HG02678 (cell line): Measurements from ENCODE around the gene PAK5.
"Not testable (repeated sequence)": the region's sequence is repeated elsewhere in the genome, so short reads cannot be mapped to it uniquely, and the experiment has no call there.

Experiments
- ATAC-seq: cut with Tn5 transposase; IDR thresholded peaks from one replicate; pipeline ENCODE4 v1.9.1; 2021; ENCODE audit warnings: mild to moderate bottlenecking, moderate library complexity; ENCODE audit not compliant: unreplicated experiment

The PAK5 gene

DNA sequence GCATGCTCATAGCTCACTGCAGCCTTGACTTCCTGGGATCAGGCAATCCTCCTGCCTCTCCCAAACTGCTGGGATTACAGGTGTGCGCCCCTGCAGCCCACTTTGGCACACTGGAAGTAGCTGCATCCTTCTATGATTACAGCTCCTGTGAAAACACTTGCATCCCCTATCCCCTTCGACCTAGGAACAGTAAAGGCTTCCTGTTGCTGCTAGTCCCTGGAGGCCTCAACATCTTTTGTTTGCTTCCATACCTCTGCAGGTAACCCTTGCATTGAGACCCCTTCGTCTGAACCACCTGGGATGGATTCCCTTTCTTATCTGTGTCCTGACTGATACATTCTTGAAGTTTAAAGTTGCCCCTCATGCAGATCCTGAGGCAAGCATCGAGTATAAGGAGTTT, 152.4 kb downstream of the PAK5 start:
- no peak for ATAC-seq

DNA sequence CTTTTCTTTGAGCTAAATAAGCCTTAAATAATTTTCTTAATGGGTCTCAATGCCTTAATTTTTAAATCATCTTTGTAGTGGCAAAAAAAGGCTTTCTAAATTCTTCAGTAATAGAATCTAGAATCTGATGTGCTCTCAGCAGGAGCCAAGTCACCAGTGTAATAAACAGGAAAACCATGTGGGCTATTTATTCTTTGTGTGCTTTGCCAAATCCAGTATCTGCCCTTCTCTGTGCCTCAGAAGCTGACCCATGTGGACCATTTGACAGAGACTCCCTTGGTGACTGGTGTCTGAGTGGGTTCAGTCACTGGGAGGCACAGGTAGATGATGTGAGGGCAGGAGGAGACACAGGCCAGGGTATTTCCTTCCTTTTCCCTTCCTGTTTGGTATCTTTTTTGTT, 152.9 kb downstream of the PAK5 start:
- ATAC-seq: no peak

DNA sequence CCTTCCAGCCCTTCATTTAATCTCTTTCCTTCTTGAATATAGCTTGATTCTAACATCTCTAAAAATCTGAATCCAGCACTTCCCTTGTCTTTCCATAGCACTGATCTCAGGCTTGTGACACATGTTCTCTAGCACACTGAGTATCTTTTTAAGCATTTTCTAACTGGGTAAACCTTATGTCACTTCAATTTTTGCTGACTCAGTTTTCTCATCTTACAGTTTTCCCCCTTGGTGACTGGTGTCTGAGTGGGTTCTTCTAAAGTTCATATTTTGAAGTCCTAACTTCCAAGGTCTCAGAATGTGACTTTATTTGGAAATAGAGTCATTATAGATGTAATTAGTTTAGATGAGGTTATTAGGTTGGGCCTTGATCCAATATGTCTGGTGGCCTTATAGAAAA, 153.9 kb downstream of the PAK5 start:
- ATAC-seq: no peak

DNA sequence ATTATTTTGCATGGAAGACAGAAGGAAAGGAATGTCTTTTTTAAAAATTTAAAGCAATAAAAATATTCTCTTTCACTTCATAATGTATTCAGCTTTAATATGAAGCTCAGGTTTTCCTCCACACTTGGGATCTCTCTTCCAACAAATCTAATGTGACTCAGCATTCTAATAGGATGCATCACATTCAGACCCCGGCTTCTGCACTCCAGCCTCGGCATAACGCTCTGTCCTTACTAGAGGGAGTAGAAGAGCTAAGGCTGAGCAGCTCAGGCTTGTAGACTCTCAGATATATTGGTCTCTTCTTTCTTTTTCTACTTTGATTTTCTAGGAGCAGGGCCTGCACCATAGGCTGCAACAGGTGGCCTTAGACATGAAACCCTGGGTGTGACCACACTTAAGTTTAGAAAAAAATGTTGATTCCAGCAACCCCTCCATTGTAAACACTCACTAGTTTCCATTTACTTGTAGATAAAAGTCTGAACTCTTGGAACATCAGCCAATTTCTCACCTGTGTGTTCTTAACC, 161.7 kb downstream of the PAK5 start:
- no peak for ATAC-seq

- no peak for ATAC-seq
These were observed 165.9 kb downstream of the PAK5 start for GRCh38 chr20:9672981-9673380.

- ATAC-seq: no peak
These were observed 166.8 kb downstream of the PAK5 start for GRCh38 chr20:9672027-9672426.

GRCh38 chr20:9668381-9668780, 170.5 kb downstream of the PAK5 start:
- no peak for ATAC-seq

DNA sequence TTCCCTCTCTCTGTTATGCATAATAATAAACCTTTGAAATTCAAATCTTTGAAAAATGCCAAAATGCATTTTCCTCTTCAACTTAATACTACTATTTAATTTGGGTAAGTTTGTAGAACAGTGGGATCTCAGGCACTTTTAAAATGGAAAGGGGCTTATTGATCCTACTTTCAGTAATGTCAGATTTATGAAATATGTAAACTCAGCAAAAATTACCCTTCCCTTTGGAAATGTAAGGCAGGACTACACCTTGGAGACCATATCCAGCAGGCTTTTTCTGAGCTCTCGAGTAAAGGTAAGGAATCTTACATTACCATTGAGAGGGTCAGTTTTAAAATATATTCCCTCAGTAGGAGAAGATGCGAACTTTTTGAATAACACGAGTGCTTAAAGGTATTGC, 175.5 kb downstream of the PAK5 start:
- no peak for ATAC-seq

- ATAC-seq: no peak
These were observed 178.5 kb downstream of the PAK5 start for GRCh38 chr20:9660236-9660868.

- no peak for ATAC-seq
These were observed 191.1 kb downstream of the PAK5 start for GRCh38 chr20:9647741-9648140.

DNA sequence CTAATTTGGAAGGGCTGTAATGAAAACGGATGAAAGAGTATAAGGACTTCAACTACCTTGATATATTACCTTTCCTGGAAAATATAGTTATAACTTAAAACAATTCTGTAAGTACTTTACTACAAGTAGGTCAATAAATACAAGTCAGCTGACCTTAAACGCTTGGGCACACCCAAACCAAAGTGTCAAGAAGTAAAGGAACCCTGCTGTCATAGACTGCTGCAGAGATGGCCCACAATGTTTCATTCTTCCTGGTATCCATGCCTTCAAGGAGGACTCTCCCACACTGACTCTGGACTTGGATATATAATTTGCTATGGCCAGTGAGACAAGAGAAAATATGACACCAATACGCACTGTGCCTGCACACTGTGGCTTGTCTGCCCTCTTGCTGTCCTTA, 192.5 kb downstream of the PAK5 start:
- ATAC-seq: no peak

- ATAC-seq: no peak
These were observed 196.0 kb downstream of the PAK5 start for GRCh38 chr20:9642882-9643281.

GRCh38 chr20:9641499-9642000, 197.3 kb downstream of the PAK5 start:
- not testable (repeated sequence) for ATAC-seq

GRCh38 chr20:9637889-9638288, 201.0 kb downstream of the PAK5 start:
- ATAC-seq: no peak

- ATAC-seq: no peak
These were observed 203.1 kb downstream of the PAK5 start for GRCh38 chr20:9635750-9636149.

- ATAC-seq: no peak
These were observed 204.5 kb downstream of the PAK5 start for GRCh38 chr20:9634327-9634726.

GRCh38 chr20:9632991-9633390, 205.9 kb downstream of the PAK5 start:
- ATAC-seq: no peak

GRCh38 chr20:9632265-9632664, 206.6 kb downstream of the PAK5 start:
- ATAC-seq: no peak

- ATAC-seq: no peak
These were observed 208.3 kb downstream of the PAK5 start for GRCh38 chr20:9630554-9630953.

GRCh38 chr20:9629831-9630230, 209.0 kb downstream of the PAK5 start:
- no peak for ATAC-seq

DNA sequence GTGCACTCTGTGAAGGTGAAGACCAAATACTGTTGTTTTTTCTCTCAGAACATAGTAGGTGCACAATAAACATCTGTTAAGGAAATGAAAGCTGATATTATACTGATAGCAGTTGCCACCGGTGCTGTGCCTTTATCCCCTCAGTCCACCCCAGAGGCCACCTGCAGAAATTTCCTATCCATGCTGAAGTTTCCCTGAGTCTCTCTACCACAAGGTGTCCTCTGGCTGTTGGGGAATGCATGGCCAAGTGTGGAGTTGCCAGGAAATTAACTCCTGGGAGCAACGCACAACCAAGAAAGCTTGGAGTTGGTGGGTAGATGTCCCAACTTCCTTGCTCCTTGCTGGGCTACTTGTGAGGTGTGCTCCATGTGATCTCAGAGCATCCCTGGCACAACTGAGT, 210.3 kb downstream of the PAK5 start:
- no peak for ATAC-seq

DNA sequence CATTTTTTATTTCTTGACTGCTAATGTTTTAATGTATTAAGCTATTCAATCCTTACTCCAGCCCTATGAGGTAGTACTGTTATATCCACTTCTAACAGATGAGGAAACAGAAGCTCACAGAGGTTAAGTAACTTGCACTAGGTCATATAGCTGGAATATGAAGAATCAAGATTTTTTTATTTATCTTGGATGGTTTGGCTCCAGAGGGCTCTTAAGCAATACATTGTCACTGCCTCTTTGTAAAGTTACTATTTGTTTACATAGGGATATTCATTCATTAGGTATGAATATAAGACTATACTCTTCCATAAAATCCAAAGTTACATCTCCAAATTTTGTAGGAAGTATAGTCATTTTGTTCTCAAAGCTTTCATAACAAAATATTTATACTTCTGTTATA, 210.7 kb downstream of the PAK5 start:
- ATAC-seq: no peak

DNA sequence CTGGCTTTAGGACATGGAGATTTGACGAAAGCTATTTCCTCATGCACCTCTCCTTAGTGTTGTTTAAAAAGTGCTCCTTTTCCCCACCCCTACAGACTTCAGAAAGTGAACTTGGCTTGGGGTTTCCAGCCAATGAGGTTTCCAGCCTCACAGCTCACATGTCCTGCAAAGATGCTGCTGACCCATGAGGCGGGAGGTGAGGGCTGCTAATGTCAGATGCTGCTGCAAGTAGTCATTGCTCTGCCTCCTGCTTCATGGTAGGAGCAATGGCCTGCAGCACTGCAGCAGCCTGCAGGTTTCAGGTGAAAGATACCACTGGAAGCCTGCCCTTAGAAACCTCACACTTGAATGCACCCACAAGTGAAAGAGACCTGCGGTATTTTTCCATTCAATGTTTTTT, 211.7 kb downstream of the PAK5 start:
- ATAC-seq: no peak
